Central memory CD8-positive, alpha-beta T cell (primary cell): ENCODE data around the gene KAZN.
A peak's percentile ranks its signal among the peaks of the same experiment; 100 is the strongest.

Experiments
- ATAC-seq: fragments of 150-1000 bp; cut with Tn5 transposase; replicated peaks from 2 replicates; pipeline ENCODE4 v1.10.0; 2022; ENCODE audit warnings: mild to moderate bottlenecking, moderate FRiP score, moderate number of reproducible peaks; ENCODE audit not compliant: poor library complexity, severe bottlenecking; ENCODE audit errors: extremely low read depth
- DNase-seq, 2 donors: peaks; one replicate each; pipeline ENCODE4 v3.0.0; 2021; ENCODE audit warnings: low spot score in 2 of 2
- H3K27ac Mint-ChIP-seq: one replicate; pipeline ENCODE4 v1.8.0; 2022; ENCODE audit warnings: low read depth, mild to moderate bottlenecking, moderate library complexity, mixed read lengths
- H3K27me3 Mint-ChIP-seq: one replicate; pipeline ENCODE4 v1.8.0; 2022; ENCODE audit warnings: mixed read lengths
- H3K36me3 Mint-ChIP-seq: one replicate; pipeline ENCODE4 v1.8.0; 2022; ENCODE audit warnings: mild to moderate bottlenecking, moderate library complexity, mixed read lengths; ENCODE audit not compliant: insufficient read depth
- H3K4me1 Mint-ChIP-seq: one replicate; pipeline ENCODE4 v1.8.0; 2022; ENCODE audit warnings: mixed read lengths
- H3K4me3 Mint-ChIP-seq: one replicate; pipeline ENCODE4 v1.8.0; 2022; ENCODE audit warnings: mild to moderate bottlenecking, moderate library complexity, mixed read lengths
- H3K9me3 Mint-ChIP-seq: one replicate; pipeline ENCODE4 v1.8.0; 2022; ENCODE audit warnings: mixed read lengths

KAZN gene

DNA sequence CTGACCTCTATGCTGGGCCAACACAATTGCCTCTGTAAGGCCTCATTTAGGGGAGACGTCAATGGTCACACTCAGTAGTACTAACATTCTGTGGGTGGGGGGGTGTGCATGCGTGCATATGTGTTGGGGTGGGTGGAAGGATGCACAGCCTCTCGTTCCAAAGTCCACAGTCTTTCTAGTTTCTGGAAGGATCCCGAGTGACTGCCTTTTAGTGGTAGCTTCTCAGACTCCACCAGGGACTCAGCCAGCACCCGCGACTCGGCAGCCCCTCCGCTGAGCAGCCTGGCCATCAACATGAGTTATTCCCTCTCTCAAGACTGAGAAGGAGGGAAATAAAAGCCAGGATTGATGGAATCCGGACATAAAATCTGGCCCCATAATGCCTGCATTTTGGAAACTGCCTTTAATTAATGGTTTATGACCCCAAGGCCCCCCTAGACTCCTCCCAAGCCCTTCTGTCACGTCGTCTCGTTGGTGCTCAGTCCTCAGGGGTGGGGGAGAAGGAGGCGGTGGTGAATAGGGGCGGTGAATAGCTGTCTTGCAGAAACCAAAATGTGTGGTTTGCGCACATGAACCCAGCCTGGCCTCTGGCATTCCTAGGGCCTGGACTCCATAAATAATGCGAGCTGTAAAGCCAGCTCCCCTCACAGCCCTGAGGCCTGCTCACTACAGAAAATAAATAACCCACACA, 489.9 kb downstream of the KAZN start:
- H3K27ac Mint-ChIP-seq: no peak overlapping the region
- DNase-seq (no peak), ATAC-seq (no peak)
- no peaks in the 10 kb centered on the region for H3K9me3 Mint-ChIP-seq
- no peak overlapping the region for H3K4me3 Mint-ChIP-seq
- peaks cover 5% of the 10 kb centered on the region for H3K4me1 Mint-ChIP-seq
- no peaks in the 10 kb centered on the region for H3K36me3 Mint-ChIP-seq
- peaks cover 34% of the 10 kb centered on the region for H3K27me3 Mint-ChIP-seq

DNA sequence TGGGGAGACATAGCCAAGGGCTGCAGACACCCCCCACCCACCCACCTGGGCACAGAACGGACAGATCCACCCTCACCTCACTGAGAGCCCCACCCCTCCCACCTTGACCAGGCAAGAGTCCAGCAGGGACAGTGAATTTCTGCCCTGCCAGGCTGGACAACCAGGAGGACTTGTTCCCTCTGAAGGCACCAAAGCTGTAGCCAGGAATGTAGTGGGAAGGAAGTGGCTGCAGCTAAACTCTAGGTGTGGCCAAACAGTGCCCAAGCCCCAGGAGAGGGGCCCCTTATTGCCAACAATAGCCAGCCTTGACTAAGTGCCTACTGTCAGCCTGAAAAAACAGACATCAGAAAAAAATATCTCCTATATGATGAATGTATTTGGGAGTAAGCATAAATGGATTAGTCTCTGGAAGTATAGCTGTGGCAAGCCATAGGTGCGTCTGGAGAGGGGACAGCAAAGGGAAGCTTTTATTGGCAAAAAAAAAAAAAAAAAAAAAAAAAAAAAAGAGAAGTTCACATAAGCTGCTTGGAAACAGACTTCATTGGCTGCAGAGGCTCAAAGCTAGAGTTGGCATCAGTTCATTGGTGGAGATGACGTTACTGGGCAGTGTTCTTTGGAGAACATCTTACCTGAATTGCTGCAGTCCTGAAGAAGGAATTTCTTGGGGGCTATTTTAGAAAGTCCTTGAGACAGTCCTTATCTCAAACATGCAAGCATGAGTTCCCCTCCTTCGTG, 490.9 kb downstream of the KAZN start:
- ATAC-seq (no peak), DNase-seq (no peak)
- Mint-ChIP-seq H3K36me3 (no peaks in the 10 kb centered on the region), H3K4me1 (no peaks in the 10 kb centered on the region), H3K4me3 (no peak overlapping the region), H3K27me3 (peaks cover 29% of the 10 kb centered on the region), H3K27ac (no peak overlapping the region), H3K9me3 (no peaks in the 10 kb centered on the region)

- no peaks in the 10 kb centered on the region for H3K4me1 Mint-ChIP-seq
- peaks cover 25% of the 10 kb centered on the region for H3K27me3 Mint-ChIP-seq
- no peaks in the 10 kb centered on the region for H3K36me3 Mint-ChIP-seq
- DNase-seq (no peak), ATAC-seq (no peak)
- no peak overlapping the region for H3K27ac Mint-ChIP-seq
- no peaks in the 10 kb centered on the region for H3K9me3 Mint-ChIP-seq
- H3K4me3 Mint-ChIP-seq: no peak overlapping the region
These were observed 491.9 kb downstream of the KAZN start for GRCh38 chr1:15090373-15090772.

- no peak for ATAC-seq
- Mint-ChIP-seq H3K27ac (no peak overlapping the region), H3K36me3 (no peaks in the 10 kb centered on the region), H3K4me3 (no peak overlapping the region), H3K4me1 (no peaks in the 10 kb centered on the region), H3K27me3 (peaks cover 24% of the 10 kb centered on the region), H3K9me3 (no peaks in the 10 kb centered on the region)
- no peak for DNase-seq
These were observed 495.6 kb downstream of the KAZN start for GRCh38 chr1:15094056-15094455.

- ATAC-seq: no peak
- H3K27ac Mint-ChIP-seq: no peak overlapping the region
These were observed 496.4 kb downstream of the KAZN start for GRCh38 chr1:15094719-15095495.

GRCh38 chr1:15095496-15095875, 497.0 kb downstream of the KAZN start:
- Mint-ChIP-seq H3K36me3 (peaks cover 2% of the 10 kb centered on the region), H3K27me3 (peaks cover 38% of the 10 kb centered on the region), H3K4me3 (no peak overlapping the region), H3K9me3 (no peaks in the 10 kb centered on the region), H3K4me1 (peaks cover 9% of the 10 kb centered on the region), H3K27ac (no peak overlapping the region)
- no peak for ATAC-seq
- DNase-seq: no peak

More at GRCh38 chr1:15094719-15095495, 496.4 kb downstream of the KAZN start:
- Mint-ChIP-seq H3K9me3 (no peaks in the 10 kb centered on the region), H3K27me3 (peaks cover 32% of the 10 kb centered on the region), H3K4me1 (peaks cover 3% of the 10 kb centered on the region), H3K4me3 (no peak overlapping the region), H3K36me3 (no peaks in the 10 kb centered on the region)
- DNase-seq: no peak

DNA sequence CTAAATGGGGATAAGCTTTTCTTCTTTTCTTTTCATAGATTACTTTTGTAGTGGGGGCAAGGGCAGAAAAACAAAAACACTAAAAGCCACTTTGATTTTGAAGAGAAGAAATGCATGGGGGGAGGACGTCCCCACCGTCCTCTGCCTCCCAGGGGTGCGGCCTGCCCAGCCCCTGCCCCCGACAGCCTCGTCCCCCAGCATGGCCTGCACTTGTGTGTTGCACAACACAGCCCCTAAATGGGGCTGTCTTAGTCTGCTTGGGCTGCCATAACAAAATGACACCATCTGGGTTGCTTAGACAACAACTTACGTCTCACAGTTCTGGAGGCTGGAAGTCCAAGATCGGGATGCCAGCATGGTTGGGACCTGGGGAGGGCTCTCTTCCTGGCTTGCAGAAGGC, 497.8 kb downstream of the KAZN start:
- no peak overlapping the region for H3K4me3 Mint-ChIP-seq
- DNase-seq (no peak), ATAC-seq (no peak)
- peaks cover 17% of the 10 kb centered on the region for H3K4me1 Mint-ChIP-seq
- H3K36me3 Mint-ChIP-seq: peaks cover 3% of the 10 kb centered on the region
- H3K27ac Mint-ChIP-seq: no peak overlapping the region
- no peaks in the 10 kb centered on the region for H3K9me3 Mint-ChIP-seq
- H3K27me3 Mint-ChIP-seq: peaks cover 46% of the 10 kb centered on the region

GRCh38 chr1:15098176-15099125, 500.0 kb downstream of the KAZN start:
- Mint-ChIP-seq H3K9me3 (no peaks in the 10 kb centered on the region), H3K36me3 (peaks cover 6% of the 10 kb centered on the region), H3K4me1 (peaks cover 18% of the 10 kb centered on the region), H3K4me3 (no peak overlapping the region), H3K27me3 (peaks cover 42% of the 10 kb centered on the region), H3K27ac (no peak overlapping the region)
- DNase-seq (no peak), ATAC-seq (no peak)

GRCh38 chr1:15099441-15100120, 501.1 kb downstream of the KAZN start:
- peaks cover 18% of the 10 kb centered on the region for H3K4me1 Mint-ChIP-seq
- H3K9me3 Mint-ChIP-seq: no peaks in the 10 kb centered on the region
- DNase-seq: no peak
- H3K36me3 Mint-ChIP-seq: peaks cover 6% of the 10 kb centered on the region
- H3K4me3 Mint-ChIP-seq: no peak overlapping the region
- no peak for ATAC-seq
- H3K27ac Mint-ChIP-seq: peak overlapping the region; percentile 29
- peaks cover 38% of the 10 kb centered on the region for H3K27me3 Mint-ChIP-seq

DNA sequence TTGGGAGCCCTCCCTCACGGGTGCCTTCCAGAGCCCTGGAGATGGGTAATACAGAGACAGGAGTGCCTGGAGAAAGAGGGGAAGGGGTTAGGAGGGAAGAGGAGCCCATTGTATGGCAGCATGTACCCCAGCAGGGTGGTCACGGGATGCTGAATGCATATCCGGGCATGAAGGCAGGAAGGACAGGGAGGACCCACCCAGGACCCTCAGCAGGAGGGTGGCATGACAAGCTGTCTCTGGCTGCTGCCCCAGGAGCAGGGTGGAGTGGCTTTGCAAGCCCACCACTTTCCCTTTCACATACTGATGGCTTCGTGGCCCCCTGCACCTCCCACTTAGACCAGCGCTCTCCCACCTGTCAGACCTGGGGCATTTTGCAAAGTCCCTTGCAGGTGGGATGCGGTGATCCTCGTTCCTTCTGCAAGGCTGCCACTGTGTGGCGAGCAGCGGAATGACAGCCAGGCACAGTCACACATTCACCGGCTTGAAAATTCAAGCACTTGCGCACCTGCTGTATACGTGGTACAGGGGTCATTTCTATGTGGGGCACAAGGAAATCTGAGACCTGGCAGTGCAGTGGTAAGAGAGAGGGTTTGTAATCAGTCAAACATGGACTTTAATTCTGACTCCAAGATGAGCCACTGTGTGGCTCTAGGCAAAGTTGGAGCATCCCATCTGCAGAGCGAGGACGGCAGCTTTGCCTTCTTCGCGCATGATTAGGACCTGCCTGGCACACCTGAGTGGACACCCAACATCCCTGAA, 501.8 kb downstream of the KAZN start:
- peaks cover 38% of the 10 kb centered on the region for H3K27me3 Mint-ChIP-seq
- peak overlapping the region; percentile 27 for H3K27ac Mint-ChIP-seq
- ATAC-seq (no peak), DNase-seq (peak in 1 of 2 donors; percentile 17)
- H3K4me1 Mint-ChIP-seq: peaks cover 18% of the 10 kb centered on the region
- H3K4me3 Mint-ChIP-seq: no peak overlapping the region
- H3K9me3 Mint-ChIP-seq: no peaks in the 10 kb centered on the region
- peaks cover 6% of the 10 kb centered on the region for H3K36me3 Mint-ChIP-seq
